Measurements from ENCODE around the gene CELSR1. TPM values are rescaled to one million over a fixed set of nuclear protein-coding genes. Genes with fewer than 3 reads are reported as not detected.

CELSR1 gene
- total RNA-seq, 1 donor from 2014 or later, result 18.8 TPM

GRCh38 chr22:46366801-46367706 lies 170.4 kb downstream of the CELSR1 start:
- TF ChIP-seq CTCF (IDR thresholded peaks at IDR 0.05; ENCODE audit: unreplicated experiment), result no peak
- no peak overlapping the region for H3K4me3 Mint-ChIP-seq
- H3K36me3 Mint-ChIP-seq, result peaks cover 2% of the 10 kb centered on the region
- no peak overlapping the region for H3K27ac Mint-ChIP-seq
- no peaks in the 10 kb centered on the region for H3K9me3 Mint-ChIP-seq
- no peaks in the 10 kb centered on the region for H3K4me1 Mint-ChIP-seq
- DNase-seq (ENCODE audit: low spot score in 2 of 2, unreplicated experiment in 2 of 2), result no peak
- no peaks in the 10 kb centered on the region for H3K27me3 Mint-ChIP-seq (ENCODE audit: low read depth)

- no peak overlapping the region for H3K4me3 Mint-ChIP-seq
- no peaks in the 10 kb centered on the region for H3K4me1 Mint-ChIP-seq
- no peaks in the 10 kb centered on the region for H3K27me3 Mint-ChIP-seq (ENCODE audit: low read depth)
- H3K36me3 Mint-ChIP-seq, result peaks cover 6% of the 10 kb centered on the region
- no peaks in the 10 kb centered on the region for H3K9me3 Mint-ChIP-seq
- DNase-seq (ENCODE audit: low spot score in 2 of 2, unreplicated experiment in 2 of 2), result no peak
- no peak overlapping the region for H3K27ac Mint-ChIP-seq
- TF ChIP-seq CTCF (IDR thresholded peaks at IDR 0.05; ENCODE audit: unreplicated experiment), result no peak
Measured at GRCh38 chr22:46366327-46366731, 171.1 kb downstream of the CELSR1 start.

GRCh38 chr22:46365166-46365624 lies 172.2 kb downstream of the CELSR1 start:
- TF ChIP-seq CTCF (IDR thresholded peaks at IDR 0.05; ENCODE audit: unreplicated experiment), result no peak
- no peak for DNase-seq (ENCODE audit: low spot score in 2 of 2, unreplicated experiment in 2 of 2)
- Mint-ChIP-seq H3K9me3 (peaks cover 6% of the 10 kb centered on the region), H3K36me3 (peaks cover 14% of the 10 kb centered on the region), H3K4me3 (no peak overlapping the region), H3K27me3 (ENCODE audit: low read depth) (no peaks in the 10 kb centered on the region), H3K4me1 (no peaks in the 10 kb centered on the region), H3K27ac (no peak overlapping the region)

- peaks cover 21% of the 10 kb centered on the region for H3K36me3 Mint-ChIP-seq
Measured at GRCh38 chr22:46364341-46365165, 172.9 kb downstream of the CELSR1 start.

More at GRCh38 chr22:46364341-46365165, 172.9 kb downstream of the CELSR1 start:
- Mint-ChIP-seq H3K4me1 (no peaks in the 10 kb centered on the region), H3K27me3 (ENCODE audit: low read depth) (no peaks in the 10 kb centered on the region), H3K27ac (no peak overlapping the region), H3K9me3 (peaks cover 7% of the 10 kb centered on the region), H3K4me3 (no peak overlapping the region)
- no peak for DNase-seq (ENCODE audit: low spot score in 2 of 2, unreplicated experiment in 2 of 2)
- TF ChIP-seq CTCF (IDR thresholded peaks at IDR 0.05; ENCODE audit: unreplicated experiment), result no peak
